Trophoblast cell (in vitro differentiated cells and primary cell): ENCODE results near the gene TBX15.

ENCODE experiments used
- DNase-seq, 2 donors: peaks; one replicate each; pipeline ENCODE4 v3.0.0-alpha.2; 2016
- H2AFZ ChIP-seq: 2 replicates; pipeline ENCODE4 v1.6.1; 2013; ENCODE audit warnings: low read length, moderate library complexity, mild to moderate bottlenecking; ENCODE audit not compliant: insufficient read depth, poor library complexity
- H2AK5ac ChIP-seq: 2 replicates; pipeline ENCODE4 v1.6.1; 2013; ENCODE audit warnings: mild to moderate bottlenecking, low read length
- H2BK120ac ChIP-seq: 2 replicates; pipeline ENCODE4 v1.6.1; 2013; ENCODE audit warnings: low read length, mild to moderate bottlenecking, moderate library complexity; ENCODE audit not compliant: insufficient read depth, poor library complexity
- H2BK12ac ChIP-seq: 2 replicates; pipeline ENCODE4 v1.6.1; 2013; ENCODE audit warnings: mild to moderate bottlenecking, low read length, moderate library complexity
- H2BK5ac ChIP-seq: 2 replicates; pipeline ENCODE4 v1.6.1; 2013; ENCODE audit warnings: low read length, low read depth, moderate library complexity, mild to moderate bottlenecking; ENCODE audit not compliant: poor library complexity
- H3K14ac ChIP-seq: 2 replicates; pipeline ENCODE4 v1.6.1; 2013; ENCODE audit warnings: mild to moderate bottlenecking, low read length
- H3K18ac ChIP-seq: 2 replicates; pipeline ENCODE4 v1.6.1; 2013; ENCODE audit warnings: mild to moderate bottlenecking, low read length
- H3K23ac ChIP-seq: 2 replicates; pipeline ENCODE4 v1.6.1; 2013; ENCODE audit warnings: low read length
- H3K27ac ChIP-seq: 2 replicates; pipeline ENCODE4 v1.5.1; 2013; ENCODE audit warnings: low read depth, mild to moderate bottlenecking, inconsistent platforms, low read length, moderate library complexity
- H3K27me3 ChIP-seq: 2 replicates; pipeline ENCODE4 v1.6.1; 2013; ENCODE audit warnings: inconsistent platforms, mild to moderate bottlenecking, low read length, moderate library complexity; ENCODE audit not compliant: insufficient read depth
- H3K36me3 ChIP-seq, 2 experiments: 1 replicate in 1 of 2; 2 replicates in 1 of 2; pipeline ENCODE4 v1.6.1; 2013; ENCODE audit warnings: low read length in 2 of 2, mild to moderate bottlenecking in 2 of 2, moderate library complexity in 1 of 2; ENCODE audit not compliant: insufficient read depth in 2 of 2, control insufficient read depth in 1 of 2
- H3K4ac ChIP-seq: 2 replicates; pipeline ENCODE4 v1.6.1; 2013; ENCODE audit warnings: low read depth, mild to moderate bottlenecking, low read length, moderate library complexity
- H3K4me1 ChIP-seq, 2 experiments: 1 replicate in 1 of 2; 2 replicates in 1 of 2; pipeline ENCODE4 v1.6.1; 2013; ENCODE audit warnings: low read length in 2 of 2, mild to moderate bottlenecking in 2 of 2, moderate library complexity in 1 of 2; ENCODE audit not compliant: insufficient read depth in 2 of 2, control insufficient read depth in 1 of 2
- H3K4me2 ChIP-seq: 2 replicates; pipeline ENCODE4 v1.6.1; 2013; ENCODE audit warnings: inconsistent platforms, mild to moderate bottlenecking, low read length, moderate library complexity
- H3K4me3 ChIP-seq: 2 replicates; pipeline ENCODE4 v1.5.1; 2013; ENCODE audit warnings: mild to moderate bottlenecking, low read depth, low read length, inconsistent platforms
- H3K79me1 ChIP-seq: one replicate; pipeline ENCODE4 v1.6.1; 2013; ENCODE audit warnings: low read length
- H3K79me2 ChIP-seq: 2 replicates; pipeline ENCODE4 v1.6.1; 2013; ENCODE audit warnings: low read length, mild to moderate bottlenecking; ENCODE audit not compliant: control insufficient read depth, insufficient read depth, poor library complexity
- H3K9ac ChIP-seq: 2 replicates; pipeline ENCODE4 v1.6.1; 2013; ENCODE audit warnings: mild to moderate bottlenecking, low read length
- H3K9me3 ChIP-seq: 2 replicates; pipeline ENCODE4 v1.6.1; 2013; ENCODE audit warnings: low read depth, mild to moderate bottlenecking, control low read depth, inconsistent platforms, low read length; ENCODE audit not compliant: insufficient read depth
- H4K12ac ChIP-seq: 2 replicates; pipeline ENCODE4 v1.6.1; 2013; ENCODE audit warnings: low read depth, mild to moderate bottlenecking, low read length, moderate library complexity
- H4K8ac ChIP-seq: 2 replicates; pipeline ENCODE4 v1.6.1; 2013; ENCODE audit warnings: low read depth, mild to moderate bottlenecking, low read length, moderate library complexity
- H4K91ac ChIP-seq: one replicate; pipeline ENCODE4 v1.6.1; 2013; ENCODE audit warnings: low read depth, mild to moderate bottlenecking, low read length, moderate library complexity
- WGBS: extraction: QIAGEN DNeasy Blood & Tissue Kit; methylation state at CpG from one replicate; pipeline ENCODE4 v1.1.7; 2013; ENCODE audit warnings: missing lambda C conversion rate; ENCODE audit not compliant: insufficient read length, insufficient coverage; ENCODE audit errors: extremely low coverage; 5-methylcytosine and 5-hydroxymethylcytosine counted together

The TBX15 gene

DNA sequence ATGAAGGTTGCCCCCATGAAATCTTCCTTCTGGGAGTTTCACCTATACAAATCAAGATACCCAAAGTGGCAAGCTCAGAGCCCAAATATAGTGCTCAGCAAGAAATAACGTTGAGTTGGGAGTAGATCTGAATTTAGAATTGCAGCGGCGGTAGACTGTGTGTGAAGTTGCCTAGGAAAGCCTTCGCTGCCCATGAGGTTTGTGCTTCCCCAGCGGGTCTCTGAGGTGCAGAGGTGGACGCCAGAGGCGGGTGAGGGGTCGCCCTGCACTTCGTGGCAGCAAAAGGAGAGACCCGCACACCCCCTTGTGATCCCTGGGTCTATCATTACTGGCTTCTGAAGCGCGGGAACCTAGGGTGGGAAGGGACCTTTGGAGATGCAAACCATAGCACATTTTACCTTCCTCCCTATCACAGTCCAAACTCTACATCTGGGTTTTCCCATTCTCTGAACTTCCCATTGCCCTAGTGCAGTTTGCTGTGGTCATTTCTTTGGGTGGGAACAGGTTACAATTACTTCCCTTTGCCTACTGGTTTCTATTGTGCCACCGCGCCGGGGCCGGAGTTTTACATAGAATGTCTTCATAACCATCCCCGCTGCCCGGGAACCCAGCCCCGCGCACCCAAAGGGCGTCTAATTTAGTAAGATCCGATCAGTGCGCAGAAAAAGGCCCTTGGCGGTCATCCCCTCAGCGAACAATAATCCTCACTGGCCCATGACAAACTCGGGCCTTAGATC is 5.2 kb downstream of the TBX15 start:
- H3K79me1 ChIP-seq, result no peaks in the 10 kb centered on the region
- H2BK120ac ChIP-seq, result no peak overlapping the region
- H2BK12ac ChIP-seq, result no peak overlapping the region
- no CpG with 5 or more reads among the region's 26 CpGs for WGBS
- no peaks in the 10 kb centered on the region for H3K79me2 ChIP-seq
- no peak overlapping the region for H3K4me3 ChIP-seq
- H2AFZ ChIP-seq, result no peak overlapping the region
- H3K27ac ChIP-seq, result no peak overlapping the region
- H3K23ac ChIP-seq, result no peak overlapping the region
- H3K9me3 ChIP-seq, result peaks cover 8% of the 10 kb centered on the region
- no peaks in the 10 kb centered on the region for H3K36me3 ChIP-seq
- peaks cover 71% of the 10 kb centered on the region for H3K27me3 ChIP-seq
- no peak overlapping the region for H3K18ac ChIP-seq
- no peak overlapping the region for H2AK5ac ChIP-seq
- no peak overlapping the region for H3K4me2 ChIP-seq
- no peak overlapping the region for H3K9ac ChIP-seq
- H3K4ac ChIP-seq, result no peak overlapping the region
- no peak overlapping the region for H4K8ac ChIP-seq
- DNase-seq, result no peak
- H4K12ac ChIP-seq, result no peak overlapping the region
- H3K14ac ChIP-seq, result no peak overlapping the region
- H4K91ac ChIP-seq, result no peak overlapping the region
- H2BK5ac ChIP-seq, result no peak overlapping the region
- peaks cover 13 to 17% of the 10 kb centered on the region in 2 experiments for H3K4me1 ChIP-seq

DNA sequence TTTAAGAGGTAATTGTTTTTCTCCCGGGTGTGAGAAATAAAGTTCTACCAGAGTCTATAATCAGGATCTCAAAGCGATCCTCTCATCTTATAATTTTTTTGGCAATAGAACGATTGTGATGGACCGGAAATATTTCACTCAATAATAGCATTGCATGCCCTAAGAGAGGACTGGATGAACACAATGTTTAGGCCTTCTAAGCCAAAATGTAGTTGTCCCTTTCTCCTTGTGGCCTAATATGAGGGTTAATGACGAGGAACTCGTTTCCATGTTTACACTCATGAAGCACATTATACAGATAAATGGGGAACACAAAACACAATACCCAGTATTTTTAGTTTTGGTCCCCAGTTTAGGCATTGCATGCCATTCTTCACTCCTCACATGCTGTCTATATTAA is 5.9 kb downstream of the TBX15 start:
- Histone ChIP-seq H3K9me3 (peaks cover 8% of the 10 kb centered on the region), H4K12ac (no peak overlapping the region), H2BK12ac (no peak overlapping the region), H2AK5ac (no peak overlapping the region), H3K23ac (no peak overlapping the region), H3K27me3 (peaks cover 63% of the 10 kb centered on the region), H3K4me3 (no peak overlapping the region), H4K91ac (no peak overlapping the region), H3K27ac (no peak overlapping the region), H3K79me2 (no peaks in the 10 kb centered on the region), H3K14ac (no peak overlapping the region), H3K18ac (no peak overlapping the region), H3K4me1 (peaks cover 9 to 12% of the 10 kb centered on the region in 2 experiments), H3K4ac (no peak overlapping the region), H2AFZ (no peak overlapping the region), H4K8ac (no peak overlapping the region), H3K36me3 (no peaks in the 10 kb centered on the region), H3K79me1 (no peaks in the 10 kb centered on the region), H3K9ac (no peak overlapping the region), H3K4me2 (no peak overlapping the region), H2BK120ac (no peak overlapping the region), H2BK5ac (no peak overlapping the region)
- WGBS, result no CpG with 5 or more reads among the region's 6 CpGs
- DNase-seq, result no peak

- H3K9me3 ChIP-seq, result peaks cover 8% of the 10 kb centered on the region
- no peak overlapping the region for H2BK120ac ChIP-seq
- no peak overlapping the region for H2BK12ac ChIP-seq
- H2BK5ac ChIP-seq, result no peak overlapping the region
- no peak overlapping the region for H3K9ac ChIP-seq
- H2AK5ac ChIP-seq, result no peak overlapping the region
- peaks cover 55% of the 10 kb centered on the region for H3K27me3 ChIP-seq
- no peak overlapping the region for H3K27ac ChIP-seq
- no peak overlapping the region for H3K4ac ChIP-seq
- H3K18ac ChIP-seq, result no peak overlapping the region
- no peak overlapping the region for H3K14ac ChIP-seq
- H4K8ac ChIP-seq, result no peak overlapping the region
- H2AFZ ChIP-seq, result no peak overlapping the region
- H4K12ac ChIP-seq, result no peak overlapping the region
- peaks cover 6 to 9% of the 10 kb centered on the region in 2 experiments for H3K4me1 ChIP-seq
- H3K4me3 ChIP-seq, result no peak overlapping the region
- no peak overlapping the region for H4K91ac ChIP-seq
- no peaks in the 10 kb centered on the region for H3K79me1 ChIP-seq
- no peak for DNase-seq
- no peak overlapping the region for H3K23ac ChIP-seq
- no peaks in the 10 kb centered on the region for H3K79me2 ChIP-seq
- no peaks in the 10 kb centered on the region for H3K36me3 ChIP-seq
- no peak overlapping the region for H3K4me2 ChIP-seq
- WGBS, result no CpG with 5 or more reads among the region's 1 CpG
Measured at GRCh38 chr1:118981436-118981835, 6.7 kb downstream of the TBX15 start.

DNA sequence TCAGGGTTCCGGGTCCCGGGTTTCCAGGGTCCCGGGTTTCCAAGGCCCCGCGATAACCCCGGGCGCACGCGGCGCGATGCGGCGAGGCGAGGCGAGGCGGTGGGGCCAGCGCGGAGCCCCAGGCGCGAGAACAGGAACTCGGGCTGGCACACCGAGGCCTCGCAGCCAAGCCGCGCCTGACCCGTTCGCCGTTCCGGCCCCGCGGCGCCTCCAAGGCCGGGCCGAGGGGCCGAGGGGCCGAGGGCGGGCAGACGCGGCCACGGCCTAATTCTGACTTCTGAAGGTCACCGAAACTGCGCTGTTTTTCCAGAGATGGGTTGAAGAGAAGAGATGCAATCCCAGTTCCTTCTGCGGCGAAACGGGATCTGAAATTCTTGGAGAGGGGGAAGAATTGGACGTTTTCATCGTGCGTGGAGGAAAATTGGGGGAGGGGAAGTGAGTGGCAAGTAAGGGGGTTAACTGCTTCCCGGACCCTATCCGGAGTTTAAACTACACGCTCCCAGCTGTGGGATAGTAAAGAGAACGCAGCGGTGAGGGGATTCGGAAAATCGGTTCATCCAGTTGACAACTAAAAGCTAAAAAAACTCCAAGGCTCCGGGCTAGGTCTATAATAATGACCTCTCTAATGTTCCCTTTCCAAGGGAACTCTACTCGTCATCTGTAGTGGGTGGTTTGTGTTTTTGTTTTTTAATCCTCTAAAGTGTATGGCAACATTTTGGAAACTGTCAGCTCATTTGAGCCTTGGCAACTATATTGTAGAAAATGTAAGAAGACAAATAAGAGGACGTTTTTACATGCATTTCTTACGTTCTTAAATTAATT is 8.2 kb downstream of the TBX15 start:
- H3K36me3 ChIP-seq, result no peaks in the 10 kb centered on the region
- no peak overlapping the region for H4K91ac ChIP-seq
- no peak overlapping the region for H3K14ac ChIP-seq
- peaks cover 41% of the 10 kb centered on the region for H3K27me3 ChIP-seq
- H4K8ac ChIP-seq, result no peak overlapping the region
- no peak overlapping the region for H2BK5ac ChIP-seq
- H3K4me3 ChIP-seq, result no peak overlapping the region
- H3K9ac ChIP-seq, result no peak overlapping the region
- no peak overlapping the region for H2BK12ac ChIP-seq
- H2BK120ac ChIP-seq, result no peak overlapping the region
- no peak overlapping the region for H3K23ac ChIP-seq
- WGBS, result no CpG with 5 or more reads among the region's 59 CpGs
- H3K79me1 ChIP-seq, result no peaks in the 10 kb centered on the region
- H2AK5ac ChIP-seq, result no peak overlapping the region
- H2AFZ ChIP-seq, result no peak overlapping the region
- H3K4me2 ChIP-seq, result peak overlapping the region; percentile 59
- H3K4ac ChIP-seq, result no peak overlapping the region
- H3K4me1 ChIP-seq, result peaks cover 6 to 9% of the 10 kb centered on the region in 2 experiments
- DNase-seq, result no peak
- no peaks in the 10 kb centered on the region for H3K79me2 ChIP-seq
- H3K27ac ChIP-seq, result no peak overlapping the region
- H4K12ac ChIP-seq, result no peak overlapping the region
- no peak overlapping the region for H3K18ac ChIP-seq
- H3K9me3 ChIP-seq, result peaks cover 8% of the 10 kb centered on the region
